LNCaP clone FGC (cell line): Measurements from ENCODE around the gene XXYLT1.

Source experiments
- DNase-seq: peaks from one replicate; pipeline ENCODE4 v3.0.0-alpha.2; 2011; ENCODE audit warnings: low read depth
- H3K4me3 ChIP-seq: 2 replicates; pipeline ENCODE4 v1.5.1; 2011; ENCODE audit warnings: mild to moderate bottlenecking, low read depth, low read length, control low read depth
- CTCF ChIP-seq: IDR thresholded peaks from 2 replicates; pipeline ENCODE4 v1.5.1; 2012; ENCODE audit warnings: mild to moderate bottlenecking; ENCODE audit not compliant: control insufficient read depth, insufficient read depth; ENCODE audit errors: extremely low read depth

The XXYLT1 gene

DNA sequence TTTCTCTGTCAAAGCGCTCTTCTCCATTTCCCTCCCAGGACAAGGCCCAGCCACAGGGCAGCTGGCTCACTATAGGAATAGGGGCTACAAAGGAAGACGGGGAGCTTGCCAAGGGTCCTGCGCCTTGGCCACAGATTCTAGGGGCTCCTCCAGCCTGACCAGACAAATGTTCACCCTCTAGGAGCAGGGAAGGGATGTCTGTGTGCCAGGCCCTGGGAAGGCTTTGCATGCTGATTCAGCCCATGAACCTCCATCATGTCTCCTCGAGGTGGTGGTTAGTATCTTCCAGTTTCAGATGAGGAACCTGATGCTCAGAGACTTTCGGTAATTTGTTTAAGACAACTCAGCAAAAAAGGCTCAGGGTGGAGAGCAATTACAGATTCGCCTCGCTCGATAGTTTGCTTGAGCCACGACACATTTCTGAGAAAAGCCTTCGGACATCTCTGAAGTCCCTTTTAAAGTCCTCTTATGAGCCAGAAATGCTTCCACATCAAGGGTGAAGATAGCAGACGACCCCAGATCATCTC is 110.0 kb downstream of the XXYLT1 start:
- no peak for DNase-seq
- H3K4me3 ChIP-seq, result no peak overlapping the region
- TF ChIP-seq CTCF, result no peak

- TF ChIP-seq CTCF, result no peak
- no peak overlapping the region for H3K4me3 ChIP-seq
- DNase-seq, result no peak
These were observed 110.6 kb downstream of the XXYLT1 start for GRCh38 chr3:195160257-195160898.

DNA sequence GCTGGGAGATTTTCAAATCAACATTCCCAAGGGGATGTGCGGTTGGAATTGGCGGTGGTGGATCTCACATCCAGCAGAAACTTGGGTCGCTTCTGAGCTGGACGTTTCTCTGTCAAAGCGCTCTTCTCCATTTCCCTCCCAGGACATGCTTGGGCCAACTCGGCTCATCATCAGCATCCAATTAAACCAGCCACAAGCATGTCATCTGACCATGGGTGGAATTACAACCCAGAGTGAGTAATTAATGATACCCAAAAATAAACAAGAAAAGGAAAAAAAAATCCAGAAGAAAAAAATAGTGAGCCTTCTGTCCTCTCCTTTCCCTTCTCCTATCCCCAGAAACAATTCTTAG is 111.2 kb downstream of the XXYLT1 start:
- no peak for DNase-seq
- no peak for TF ChIP-seq CTCF
- no peak overlapping the region for H3K4me3 ChIP-seq

GRCh38 chr3:195159117-195159813 is 111.7 kb downstream of the XXYLT1 start:
- TF ChIP-seq CTCF, result no peak
- no peak for DNase-seq

DNA sequence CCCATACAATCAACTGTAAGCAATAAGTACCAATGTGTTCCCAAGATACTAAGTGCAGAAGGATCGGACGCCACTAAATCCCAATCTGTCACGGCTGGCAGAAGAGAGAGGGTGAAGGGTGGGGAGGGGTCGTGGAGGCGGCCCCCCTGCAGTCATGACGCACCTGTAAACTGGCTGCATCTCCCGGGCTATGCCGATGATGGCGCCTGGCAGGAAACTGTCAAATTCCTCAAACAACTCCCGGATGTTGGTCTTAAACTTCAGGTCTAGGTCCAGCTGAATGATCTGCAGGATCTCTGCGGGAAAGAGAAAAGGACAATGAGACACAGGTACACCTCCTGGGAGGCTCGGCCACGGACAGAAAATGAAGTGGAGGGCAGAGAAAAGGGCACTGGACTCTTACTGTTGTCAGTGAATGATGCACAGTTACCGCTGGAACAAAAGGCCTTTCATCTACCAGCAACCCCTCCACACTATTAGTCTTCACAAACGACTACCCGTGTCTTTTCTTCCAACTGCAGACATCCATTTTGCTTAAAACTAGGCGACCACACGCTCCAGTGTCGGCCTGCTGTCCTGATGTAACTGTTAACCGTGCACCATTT is 114.6 kb downstream of the XXYLT1 start:
- no peak overlapping the region for H3K4me3 ChIP-seq
- no peak for DNase-seq
- TF ChIP-seq CTCF, result no peak

More at GRCh38 chr3:195159117-195159813, 111.7 kb downstream of the XXYLT1 start:
- H3K4me3 ChIP-seq, result no peak overlapping the region

GRCh38 chr3:195155570-195156241 is 115.3 kb downstream of the XXYLT1 start:
- DNase-seq, result no peak
- H3K4me3 ChIP-seq, result no peak overlapping the region
- no peak for TF ChIP-seq CTCF
